PC-9 (cell line): Measurements from ENCODE around the gene LRSAM1. TPM values are rescaled to one million over a fixed set of nuclear protein-coding genes. Genes with fewer than 3 reads are reported as not detected.

Experiments
- BruUV-seq: library from RNA; stranded (reverse); fragments of 400-500 nt; replicated peaks from 2 replicates; lab custom pipeline; 2021; lab: Mats Ljungman, UMichigan
- CTCF ChIA-PET: fragments of 300-600 bp; sonication (Branson Sonifier 250); formaldehyde crosslinking; loops from one replicate; lab custom pipeline; 2022; ENCODE audit warnings: antibody characterized with exemption; lab: Charles Lee
- POLR2A ChIA-PET: fragments of 300-600 bp; sonication (Branson Sonifier 250); formaldehyde crosslinking; loops from one replicate; lab custom pipeline; 2022; ENCODE audit warnings: antibody characterized with exemption; ENCODE audit not compliant: unreplicated experiment; lab: Charles Lee
- DNase-seq, 2 experiments: peaks; one replicate each; pipeline versions ENCODE4 v3.0.0 to v3.0.0-alpha.2; 2015 to 2022; ENCODE audit warnings: mixed read lengths in 1 of 2
- H2AFZ ChIP-seq: fragments of 200-600 bp; sonication (generic); 2 replicates; pipeline ENCODE4 v1.8.1; 2017; ENCODE audit warnings: antibody characterized with exemption
- H3F3A ChIP-seq: fragments of 200-600 bp; sonication (generic); 2 replicates; pipeline ENCODE4 v1.8.1; 2017; ENCODE audit warnings: antibody characterized with exemption, mild to moderate bottlenecking, low read depth; ENCODE audit not compliant: insufficient read depth
- H3K27ac ChIP-seq: fragments of 200-600 bp; sonication (generic); 2 replicates; pipeline ENCODE4 v1.6.1; 2016; ENCODE audit warnings: mixed run types
- H3K27me3 ChIP-seq: fragments of 200-600 bp; sonication (generic); 2 replicates; pipeline ENCODE4 v1.6.1; 2016; ENCODE audit warnings: low read depth, mixed run types; ENCODE audit not compliant: insufficient read depth
- H3K36me3 ChIP-seq: fragments of 200-600 bp; sonication (generic); 2 replicates; pipeline ENCODE4 v1.6.1; 2016; ENCODE audit warnings: low read depth, mixed run types
- H3K4me1 ChIP-seq: fragments of 200-600 bp; sonication (generic); replicated peaks from 2 replicates; pipeline ENCODE4 v1.6.1; 2016; ENCODE audit warnings: mixed run types; ENCODE audit not compliant: insufficient read depth
- H3K4me2 ChIP-seq: fragments of 200-600 bp; sonication (generic); 2 replicates; pipeline ENCODE4 v1.6.1; 2017; ENCODE audit warnings: mixed run types
- H3K4me3 ChIP-seq: fragments of 200-600 bp; sonication (generic); 2 replicates; pipeline ENCODE4 v1.6.1; 2016; ENCODE audit warnings: mixed run types
- H3K79me2 ChIP-seq: fragments of 200-600 bp; sonication (generic); 2 replicates; pipeline ENCODE4 v1.6.1; 2017; ENCODE audit warnings: low read depth, mixed run types
- H3K9me2 ChIP-seq: fragments of 200-600 bp; sonication (generic); 2 replicates; pipeline ENCODE4 v1.8.1; 2017; ENCODE audit warnings: mild to moderate bottlenecking; ENCODE audit not compliant: insufficient read depth
- H3K9me3 ChIP-seq: fragments of 200-600 bp; sonication (generic); 2 replicates; pipeline ENCODE4 v1.8.1; 2016; ENCODE audit warnings: low read depth; ENCODE audit not compliant: insufficient read depth
- H4K20me1 ChIP-seq: fragments of 200-600 bp; sonication (generic); 2 replicates; pipeline ENCODE4 v1.8.1; 2017; ENCODE audit not compliant: insufficient read depth
- EZH2 ChIP-seq: fragments of 200-600 bp; sonication (generic); IDR thresholded peaks from 2 replicates; pipeline ENCODE4 v1.8.0; 2017; ENCODE audit warnings: antibody characterized with exemption, low read depth
- intact Hi-C: fragments of 100-400 bp; cut with micrococcal nuclease; formaldehyde crosslinking; loops from one replicate; pipeline ENCODE4 v1.10.0; 2022; ENCODE audit not compliant: unreplicated experiment
- total RNA-seq: library from RNA; stranded (reverse); gene quantifications from 2 replicates; pipeline ENCODE4 v1.2.3, GENCODE V29; 2021
- TF ChIP-seq, protein P1 (sequence below): fragments of 200-600 bp; sonication (generic); conservative IDR thresholded peaks from 2 replicates; pipeline ENCODE4 v1.6.1; 2017; ENCODE audit warnings: mixed run types, antibody characterized with exemption, mild to moderate bottlenecking, moderate library complexity

Gene LRSAM1
- total RNA-seq, 1 experiment from 2014 or later, result 44.0 TPM

DNA sequence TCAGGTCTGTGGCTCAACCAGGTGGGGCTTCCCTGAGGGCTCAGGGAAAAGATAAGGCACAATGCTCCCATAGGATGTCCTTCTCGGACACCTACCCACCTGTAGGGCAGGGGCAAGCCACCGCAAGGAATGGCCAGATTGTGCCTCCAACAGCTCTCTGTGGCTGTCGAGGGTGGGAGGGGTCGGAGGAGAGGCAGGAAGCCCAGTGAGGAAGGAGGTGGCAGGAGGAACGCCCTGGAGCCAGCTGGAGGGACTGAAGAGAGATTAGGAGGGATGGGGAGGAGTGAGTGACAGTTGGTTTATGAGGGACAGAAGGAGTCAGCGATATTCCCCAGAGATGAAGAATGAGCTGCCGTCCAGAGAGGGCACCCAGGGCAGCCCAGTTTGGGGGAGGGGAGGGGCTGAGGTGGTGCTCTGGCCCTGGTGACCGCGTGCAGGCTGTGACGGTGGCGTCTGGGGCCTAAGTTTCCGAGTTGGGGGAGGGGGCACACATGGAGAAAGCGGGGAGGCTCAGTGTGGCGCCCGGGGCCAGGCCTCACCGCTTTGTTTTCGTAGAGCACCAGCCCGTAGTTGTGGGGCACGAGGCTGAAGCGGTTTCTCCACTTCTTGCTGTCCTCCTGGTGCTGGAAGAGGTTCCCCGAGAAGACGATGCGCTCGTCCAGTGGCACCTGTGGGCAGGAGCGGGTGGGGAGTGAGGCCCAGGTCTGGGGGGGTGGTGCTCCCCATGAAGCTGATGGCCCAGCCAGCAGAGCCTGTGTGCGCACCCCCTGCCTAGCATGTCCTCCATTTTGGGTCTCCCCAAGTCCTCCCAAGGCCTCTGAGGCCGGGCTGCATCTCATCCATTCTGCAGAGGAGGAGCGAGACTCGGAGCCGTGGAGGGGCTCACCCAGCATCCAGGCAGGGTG, 75.6 kb downstream of the LRSAM1 start:
- no peak overlapping the region for H2AFZ ChIP-seq
- no peak overlapping the region for H3K27ac ChIP-seq
- TF ChIP-seq, protein P1, sequence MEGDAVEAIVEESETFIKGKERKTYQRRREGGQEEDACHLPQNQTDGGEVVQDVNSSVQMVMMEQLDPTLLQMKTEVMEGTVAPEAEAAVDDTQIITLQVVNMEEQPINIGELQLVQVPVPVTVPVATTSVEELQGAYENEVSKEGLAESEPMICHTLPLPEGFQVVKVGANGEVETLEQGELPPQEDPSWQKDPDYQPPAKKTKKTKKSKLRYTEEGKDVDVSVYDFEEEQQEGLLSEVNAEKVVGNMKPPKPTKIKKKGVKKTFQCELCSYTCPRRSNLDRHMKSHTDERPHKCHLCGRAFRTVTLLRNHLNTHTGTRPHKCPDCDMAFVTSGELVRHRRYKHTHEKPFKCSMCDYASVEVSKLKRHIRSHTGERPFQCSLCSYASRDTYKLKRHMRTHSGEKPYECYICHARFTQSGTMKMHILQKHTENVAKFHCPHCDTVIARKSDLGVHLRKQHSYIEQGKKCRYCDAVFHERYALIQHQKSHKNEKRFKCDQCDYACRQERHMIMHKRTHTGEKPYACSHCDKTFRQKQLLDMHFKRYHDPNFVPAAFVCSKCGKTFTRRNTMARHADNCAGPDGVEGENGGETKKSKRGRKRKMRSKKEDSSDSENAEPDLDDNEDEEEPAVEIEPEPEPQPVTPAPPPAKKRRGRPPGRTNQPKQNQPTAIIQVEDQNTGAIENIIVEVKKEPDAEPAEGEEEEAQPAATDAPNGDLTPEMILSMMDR, result no peak
- TF ChIP-seq EZH2, result no peak
- H3K9me2 ChIP-seq, result no peaks in the 10 kb centered on the region
- CTCF ChIA-PET, result no interaction called here
- intact Hi-C loops, result no loop called here
- POLR2A ChIA-PET, result interaction anchor here (0.6 kb wide), 1 partner anchor 10 kb away, joined by 3 read pairs; no protein-coding TSS in a partner anchor
- peaks cover 6% of the 10 kb centered on the region; the same call in 1 of the 2 replicates for H4K20me1 ChIP-seq
- H3K4me1 ChIP-seq, result peaks cover 16% of the 10 kb centered on the region
- H3K79me2 ChIP-seq, result 0 out of 2 replicates have a peak, but pooled peaks cover 4% of the 10 kb centered on the region
- no peaks in the 10 kb centered on the region for H3K27me3 ChIP-seq
- no TSS peak for BruUV-seq
- no peak overlapping the region for H3K4me2 ChIP-seq
- H3K9me3 ChIP-seq, result peaks cover 19% of the 10 kb centered on the region
- peaks cover 45% of the 10 kb centered on the region for H3F3A ChIP-seq
- no peak for DNase-seq
- H3K4me3 ChIP-seq, result no peak overlapping the region
- H3K36me3 ChIP-seq, result peaks cover 44% of the 10 kb centered on the region

DNA sequence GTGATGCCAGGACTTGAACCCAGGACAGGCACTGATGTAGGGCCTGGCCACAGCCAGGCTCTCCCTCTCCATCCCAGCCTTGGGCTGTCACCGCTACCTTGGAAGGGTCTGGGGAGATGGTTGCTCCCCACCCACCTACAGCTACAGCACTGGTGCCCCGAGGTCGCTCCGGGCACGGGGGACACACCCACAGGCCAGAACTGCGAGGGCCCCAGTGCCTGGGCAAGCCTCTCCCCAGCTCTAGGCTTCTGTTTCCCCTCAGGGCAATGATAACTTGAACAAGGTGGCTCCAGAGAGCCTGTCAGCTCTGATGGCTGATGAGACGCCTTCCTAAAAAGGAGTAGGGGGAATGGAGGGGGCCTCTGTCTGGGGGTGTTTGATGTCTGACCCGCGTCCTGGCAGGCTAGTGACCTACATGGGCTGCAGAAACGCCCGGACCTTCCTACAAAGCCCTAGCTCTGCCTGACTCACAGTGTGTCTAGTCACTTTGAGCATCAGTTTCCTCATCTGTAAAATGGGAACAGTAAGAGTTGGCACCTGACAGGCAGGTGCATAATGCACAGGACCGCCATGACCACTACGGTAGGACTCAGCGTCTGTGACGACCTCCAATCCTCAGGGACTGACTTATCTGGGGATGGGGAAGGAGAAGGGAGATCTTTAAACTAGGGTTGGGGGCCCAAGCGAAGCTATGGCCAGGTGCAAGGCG, 76.4 kb downstream of the LRSAM1 start:
- TF ChIP-seq, protein P1, result no peak
- no peak for TF ChIP-seq EZH2
- Histone ChIP-seq H4K20me1 (peaks cover 12% of the 10 kb centered on the region; the same call in 1 of the 2 replicates), H3K79me2 (peaks cover 9% of the 10 kb centered on the region; the same call in 1 of the 2 replicates), H3F3A (peaks cover 37% of the 10 kb centered on the region), H2AFZ (no peak overlapping the region), H3K9me2 (no peaks in the 10 kb centered on the region), H3K4me1 (peaks cover 8% of the 10 kb centered on the region; the same call in 1 of the 2 replicates), H3K36me3 (peaks cover 44% of the 10 kb centered on the region), H3K4me2 (no peak overlapping the region), H3K9me3 (peaks cover 19% of the 10 kb centered on the region), H3K27ac (no peak overlapping the region), H3K4me3 (no peak overlapping the region), H3K27me3 (no peaks in the 10 kb centered on the region)
- BruUV-seq, result no TSS peak
- ChIA-PET POLR2A (interaction anchor here (0.6 kb wide), 1 partner anchor 9 kb away, joined by 3 read pairs; no protein-coding TSS in a partner anchor), CTCF (no interaction called here)
- DNase-seq, result no peak
- intact Hi-C loops, result no loop called here

DNA sequence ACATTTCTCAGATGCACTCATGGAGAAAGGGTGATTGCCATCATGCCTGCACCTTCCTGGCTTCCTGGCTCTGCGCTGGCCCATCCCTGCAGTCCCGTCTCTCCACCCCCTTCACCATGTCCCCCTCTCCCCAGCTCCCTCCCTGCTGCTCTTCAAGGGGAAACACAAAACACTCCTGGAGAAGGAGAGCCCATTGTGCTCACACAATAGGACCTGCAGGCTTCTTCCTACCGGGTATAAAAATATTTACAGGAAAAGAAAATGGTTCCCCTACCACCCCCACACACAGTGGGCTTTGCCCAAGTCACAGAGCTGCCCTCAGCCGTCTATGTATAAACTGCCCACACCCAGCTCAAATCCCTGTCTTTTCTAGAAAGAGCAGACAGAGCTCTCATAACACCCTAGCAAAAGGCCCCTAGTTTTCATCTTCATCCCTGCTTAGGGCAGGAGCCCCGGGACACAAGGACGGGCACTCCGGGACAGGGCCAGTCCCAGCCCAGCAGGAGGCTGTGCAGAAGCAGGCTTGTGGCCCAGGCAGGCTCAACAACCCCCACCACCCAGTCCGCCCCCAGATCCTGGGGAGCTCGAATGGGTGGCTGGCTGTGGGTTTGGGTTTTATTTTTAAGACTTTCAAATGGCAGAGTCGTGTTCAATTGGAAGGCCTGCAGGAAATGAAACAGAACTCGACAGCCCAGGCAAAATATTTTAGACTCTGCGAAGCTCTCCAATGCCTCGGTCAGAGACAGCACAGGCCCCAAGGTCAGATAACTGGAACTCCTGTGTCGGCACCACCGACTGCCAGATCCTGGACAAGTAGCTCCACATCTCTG, 77.3 kb downstream of the LRSAM1 start:
- TF ChIP-seq EZH2, result no peak
- TF ChIP-seq, protein P1, result no peak
- peaks cover 19% of the 10 kb centered on the region; the same call in 1 of the 2 replicates for H4K20me1 ChIP-seq
- CTCF ChIA-PET, result no interaction called here

More for the DNA sequence above, 77.3 kb downstream of the LRSAM1 start:
- POLR2A ChIA-PET, result no interaction called here
- H3K4me2 ChIP-seq, result no peak overlapping the region
- no TSS peak for BruUV-seq
- 0 out of 2 replicates have a peak, but pooled peaks cover 2% of the 10 kb centered on the region for H3K4me1 ChIP-seq
- peaks cover 30% of the 10 kb centered on the region; the same call in 1 of the 2 replicates for H3F3A ChIP-seq
- no peaks in the 10 kb centered on the region for H3K9me2 ChIP-seq
- H3K36me3 ChIP-seq, result peaks cover 39% of the 10 kb centered on the region
- no peak overlapping the region for H3K27ac ChIP-seq
- intact Hi-C loops, result no loop called here
- DNase-seq, result no peak
- H3K4me3 ChIP-seq, result no peak overlapping the region
- H2AFZ ChIP-seq, result no peak overlapping the region
- H3K9me3 ChIP-seq, result peaks cover 19% of the 10 kb centered on the region
- no peaks in the 10 kb centered on the region for H3K27me3 ChIP-seq
- H3K79me2 ChIP-seq, result peaks cover 14% of the 10 kb centered on the region
